ENCODE results near the gene ZFYVE27. TPM values are rescaled to one million over a fixed set of nuclear protein-coding genes. Genes with fewer than 3 reads are reported as not detected.

ZFYVE27 gene
- total RNA-seq, 4 donors from 2014 or later: 25.8 to 60.5 (median 39.6) TPM

DNA sequence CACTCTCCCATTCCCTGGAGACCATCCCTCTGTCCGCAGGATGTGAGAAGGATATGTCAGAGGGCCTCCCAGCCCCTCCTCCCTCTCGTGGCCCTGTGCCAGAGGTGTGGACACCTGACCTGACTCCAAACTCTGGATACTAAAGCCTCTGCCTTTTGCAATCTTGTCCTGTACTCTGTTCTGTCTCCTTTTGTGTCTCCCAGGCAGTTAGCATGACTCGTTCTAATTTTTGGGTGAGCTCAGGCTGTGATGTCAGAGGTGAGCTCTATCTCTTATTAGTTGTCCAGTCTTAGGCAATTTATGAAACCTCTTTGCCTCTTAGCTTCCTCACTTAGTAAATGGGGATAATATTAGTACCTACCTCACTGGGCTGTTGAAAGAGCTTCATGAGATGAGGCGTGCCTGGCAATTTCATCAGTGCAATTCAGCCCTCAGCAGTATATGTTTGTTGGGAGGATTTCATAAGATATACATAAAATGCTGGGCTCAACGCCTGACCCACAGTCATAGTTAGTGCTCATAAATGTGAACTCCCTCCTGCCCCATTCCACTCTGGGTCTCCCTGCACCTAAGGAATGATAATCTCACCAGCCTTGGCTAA is 12.5 kb upstream of the ZFYVE27 start:
- Histone ChIP-seq H3K4me3 (no peak overlapping the region), H3K27ac (no peak overlapping the region), H3K4me1 (peaks cover 9% of the 10 kb centered on the region), H3K27me3 (no peaks in the 10 kb centered on the region), H3K9me3 (no peaks in the 10 kb centered on the region), H3K36me3 (no peaks in the 10 kb centered on the region)
- DNase-seq (ENCODE audit: low spot score in 2 of 2): peak in 1 of 2 donors; percentile 19
- WGBS: 54% methylated on average over 5 of the region's 5 CpGs
- TF ChIP-seq POLR2AphosphoS5 (IDR thresholded peaks at IDR 0.05): no peak
- TF ChIP-seq, protein P1, sequence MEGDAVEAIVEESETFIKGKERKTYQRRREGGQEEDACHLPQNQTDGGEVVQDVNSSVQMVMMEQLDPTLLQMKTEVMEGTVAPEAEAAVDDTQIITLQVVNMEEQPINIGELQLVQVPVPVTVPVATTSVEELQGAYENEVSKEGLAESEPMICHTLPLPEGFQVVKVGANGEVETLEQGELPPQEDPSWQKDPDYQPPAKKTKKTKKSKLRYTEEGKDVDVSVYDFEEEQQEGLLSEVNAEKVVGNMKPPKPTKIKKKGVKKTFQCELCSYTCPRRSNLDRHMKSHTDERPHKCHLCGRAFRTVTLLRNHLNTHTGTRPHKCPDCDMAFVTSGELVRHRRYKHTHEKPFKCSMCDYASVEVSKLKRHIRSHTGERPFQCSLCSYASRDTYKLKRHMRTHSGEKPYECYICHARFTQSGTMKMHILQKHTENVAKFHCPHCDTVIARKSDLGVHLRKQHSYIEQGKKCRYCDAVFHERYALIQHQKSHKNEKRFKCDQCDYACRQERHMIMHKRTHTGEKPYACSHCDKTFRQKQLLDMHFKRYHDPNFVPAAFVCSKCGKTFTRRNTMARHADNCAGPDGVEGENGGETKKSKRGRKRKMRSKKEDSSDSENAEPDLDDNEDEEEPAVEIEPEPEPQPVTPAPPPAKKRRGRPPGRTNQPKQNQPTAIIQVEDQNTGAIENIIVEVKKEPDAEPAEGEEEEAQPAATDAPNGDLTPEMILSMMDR (IDR thresholded peaks at IDR 0.05): no peak

GRCh38 chr10:97726636-97727178 is 10.2 kb upstream of the ZFYVE27 start:
- TF ChIP-seq POLR2AphosphoS5 (IDR thresholded peaks at IDR 0.05) (no peak), POLR2A (IDR thresholded peaks at IDR 0.05) (no peak), EP300 (IDR thresholded peaks at IDR 0.05) (no peak)
- TF ChIP-seq, protein P1 (IDR thresholded peaks at IDR 0.05): no peak
- no peaks in the 10 kb centered on the region for H3K9me3 ChIP-seq
- H3K4me1 ChIP-seq: peaks cover 7% of the 10 kb centered on the region
- H3K27me3 ChIP-seq: no peaks in the 10 kb centered on the region
- WGBS: 63% methylated on average over 8 of the region's 8 CpGs
- no peak for DNase-seq (ENCODE audit: low spot score in 2 of 2)
- H3K4me3 ChIP-seq: no peak overlapping the region
- no peaks in the 10 kb centered on the region for H3K36me3 ChIP-seq
- no peak overlapping the region for H3K27ac ChIP-seq

GRCh38 chr10:97729014-97729413 is 7.9 kb upstream of the ZFYVE27 start:
- Histone ChIP-seq H3K27ac (no peak overlapping the region), H3K4me3 (no peak overlapping the region), H3K4me1 (peaks cover 4% of the 10 kb centered on the region), H3K27me3 (no peaks in the 10 kb centered on the region), H3K9me3 (no peaks in the 10 kb centered on the region), H3K36me3 (no peaks in the 10 kb centered on the region)
- TF ChIP-seq POLR2A (IDR thresholded peaks at IDR 0.05) (no peak), POLR2AphosphoS5 (IDR thresholded peaks at IDR 0.05) (no peak), EP300 (IDR thresholded peaks at IDR 0.05) (no peak)
- TF ChIP-seq, protein P1 (IDR thresholded peaks at IDR 0.05): no peak
- 94% methylated on average over 5 of the region's 5 CpGs for WGBS
- DNase-seq (ENCODE audit: low spot score in 2 of 2): no peak

DNA sequence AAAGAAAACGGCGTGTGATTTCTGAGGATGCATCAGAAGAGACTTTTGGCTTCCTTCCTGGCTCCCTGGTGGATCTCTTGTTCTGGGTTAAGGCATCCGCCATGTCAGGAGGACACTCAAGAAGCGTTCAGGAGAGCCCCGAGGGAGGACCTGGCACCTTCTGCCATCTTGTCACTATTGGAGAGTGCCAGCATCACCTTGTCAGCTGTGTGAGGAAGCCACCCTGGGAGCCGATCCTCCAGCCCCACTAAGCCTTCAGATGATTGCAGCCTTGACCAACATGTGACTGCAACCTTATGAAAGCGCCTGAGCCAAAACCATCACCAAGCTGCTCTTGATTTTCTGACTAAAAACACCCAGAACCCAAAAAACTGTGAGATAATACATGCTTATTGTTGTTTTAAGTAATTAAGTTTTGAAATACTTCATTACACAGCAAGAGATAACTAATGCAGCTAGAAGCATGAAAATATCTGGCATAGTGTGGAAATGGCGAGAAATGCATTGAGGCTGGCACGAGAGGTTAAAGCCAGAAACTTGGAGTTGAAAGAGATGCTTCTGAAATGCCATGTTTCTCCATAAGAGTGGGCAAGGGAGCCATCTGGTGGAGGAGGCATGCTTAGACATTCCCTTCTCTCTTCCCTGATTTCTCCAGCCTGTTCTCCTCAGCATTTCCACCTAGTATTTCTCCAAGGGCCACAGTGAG is 5.4 kb upstream of the ZFYVE27 start:
- H3K9me3 ChIP-seq: no peaks in the 10 kb centered on the region
- no peaks in the 10 kb centered on the region for H3K36me3 ChIP-seq
- peak in 1 of 2 donors; percentile 71 for DNase-seq (ENCODE audit: low spot score in 2 of 2)
- H3K27ac ChIP-seq: no peak overlapping the region
- H3K4me3 ChIP-seq: no peak overlapping the region
- H3K27me3 ChIP-seq: no peaks in the 10 kb centered on the region
- TF ChIP-seq POLR2AphosphoS5 (IDR thresholded peaks at IDR 0.05): peak in 1 of 3 donors; percentile 25
- TF ChIP-seq POLR2A (IDR thresholded peaks at IDR 0.05): no peak
- no peak for TF ChIP-seq EP300 (IDR thresholded peaks at IDR 0.05)
- TF ChIP-seq, protein P1 (IDR thresholded peaks at IDR 0.05): peak; percentile 72 to 84
- peaks cover 6% of the 10 kb centered on the region for H3K4me1 ChIP-seq
- 61% methylated on average over 9 of the region's 9 CpGs for WGBS

DNA sequence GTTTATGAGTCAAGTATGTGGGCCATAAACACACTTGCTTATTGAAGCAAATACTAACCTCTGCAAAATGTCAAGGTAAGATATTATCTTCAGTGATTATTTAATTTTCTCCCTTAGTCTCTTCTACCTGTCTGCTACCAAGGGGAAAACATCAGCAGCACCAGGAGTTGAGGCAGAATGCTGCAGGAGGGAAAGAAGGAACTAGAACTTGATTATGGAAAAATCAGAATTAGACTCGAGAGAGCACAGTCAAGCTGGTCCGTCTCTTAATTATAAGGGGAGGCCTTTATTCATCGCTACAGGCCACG is 4.9 kb upstream of the ZFYVE27 start:
- Histone ChIP-seq H3K4me1 (peaks cover 10% of the 10 kb centered on the region), H3K27me3 (no peaks in the 10 kb centered on the region), H3K9me3 (no peaks in the 10 kb centered on the region), H3K27ac (no peak overlapping the region), H3K4me3 (no peak overlapping the region), H3K36me3 (no peaks in the 10 kb centered on the region)
- WGBS: 84% methylated on average over 4 of the region's 4 CpGs
- no peak for DNase-seq (ENCODE audit: low spot score in 2 of 2)
- TF ChIP-seq POLR2AphosphoS5 (IDR thresholded peaks at IDR 0.05): no peak
- no peak for TF ChIP-seq EP300 (IDR thresholded peaks at IDR 0.05)
- TF ChIP-seq, protein P1 (IDR thresholded peaks at IDR 0.05): no peak
- no peak for TF ChIP-seq POLR2A (IDR thresholded peaks at IDR 0.05)

Data from suprapubic skin (tissue), 4 donors.